DMS153 treated with DMSO at 0.1 percent for 48 hours (cell line): ENCODE data around the gene THAP4.

ENCODE experiments used
- DNase-seq: peaks from one replicate; lab custom pipeline; 2025; ENCODE audit not compliant: unreplicated experiment; lab: John Stamatoyannopoulos, UW

Gene THAP4

GRCh38 chr2:241639385-241639784 is 2.4 kb upstream of the THAP4 start:
- DNase-seq: no peak

GRCh38 chr2:241638940-241639339 is 2.0 kb upstream of the THAP4 start:
- DNase-seq: no peak

- DNase-seq: no peak
Measured at GRCh38 chr2:241637795-241638660, 1.1 kb upstream of the THAP4 start.

GRCh38 chr2:241636182-241637017 is 558 bp downstream of the THAP4 start:
- no peak for DNase-seq

- DNase-seq: no peak
Measured at GRCh38 chr2:241635756-241636155, 1.2 kb downstream of the THAP4 start.

- DNase-seq: no peak
Measured at GRCh38 chr2:241633561-241633960, 3.4 kb downstream of the THAP4 start.

- no peak for DNase-seq
Measured at GRCh38 chr2:241632478-241633325, 4.3 kb downstream of the THAP4 start.

- DNase-seq: no peak
Measured at GRCh38 chr2:241629762-241630435, 7.1 kb downstream of the THAP4 start.

- no peak for DNase-seq
Measured at GRCh38 chr2:241627675-241628074, 9.3 kb downstream of the THAP4 start.

- DNase-seq: no peak
Measured at GRCh38 chr2:241620419-241620769, 16.6 kb downstream of the THAP4 start.

GRCh38 chr2:241619597-241620418 is 17.1 kb downstream of the THAP4 start:
- no peak for DNase-seq

GRCh38 chr2:241618829-241619228 is 18.1 kb downstream of the THAP4 start:
- no peak for DNase-seq

- DNase-seq: no peak
Measured at GRCh38 chr2:241618296-241618805, 18.6 kb downstream of the THAP4 start.

- peak; percentile 74 for DNase-seq
Measured at GRCh38 chr2:241617431-241618154, 19.4 kb downstream of the THAP4 start.

- DNase-seq: peak; percentile 33
Measured at GRCh38 chr2:241616168-241617125, 20.5 kb downstream of the THAP4 start.

- no peak for DNase-seq
Measured at GRCh38 chr2:241615522-241616052, 21.4 kb downstream of the THAP4 start.

GRCh38 chr2:241615041-241615440 is 21.9 kb downstream of the THAP4 start:
- DNase-seq: no peak
